NB4 (cell line): Measurements from ENCODE around the gene PCCA.

ENCODE experiments used
- POLR2A ChIP-seq: IDR thresholded peaks from 2 replicates; pipeline ENCODE4 v1.6.1; 2011; ENCODE audit warnings: mild to moderate bottlenecking; ENCODE audit not compliant: insufficient read length; ENCODE audit errors: extremely low read depth
- TF ChIP-seq, protein P1 (sequence below): IDR thresholded peaks from one replicate; pipeline ENCODE4 v1.5.1; 2012; ENCODE audit warnings: low read depth, low read length
- TF ChIP-seq, protein P2 (sequence below): IDR thresholded peaks from 2 replicates; pipeline ENCODE4 v1.6.1; 2011; ENCODE audit warnings: low read depth, low read length

DNA sequence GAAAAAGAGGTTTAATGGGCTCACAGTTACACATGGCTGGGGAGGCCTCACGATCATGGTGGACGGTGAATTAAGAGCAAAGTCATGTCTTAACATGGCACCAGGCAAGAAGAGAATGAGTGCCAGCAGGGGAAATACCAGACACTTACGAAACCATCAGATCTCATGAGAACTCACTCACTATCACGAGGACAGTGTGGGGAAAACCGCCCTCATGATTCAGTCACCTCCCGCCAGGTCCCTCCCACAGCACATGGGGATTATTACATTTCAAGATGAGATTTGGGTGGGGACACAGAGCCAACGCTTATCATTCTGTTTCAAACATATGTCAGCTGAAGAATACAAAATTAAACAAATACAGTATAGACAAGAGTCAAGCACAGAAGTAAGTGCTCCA lies 165.1 kb downstream of the PCCA start:
- TF ChIP-seq, protein P1, sequence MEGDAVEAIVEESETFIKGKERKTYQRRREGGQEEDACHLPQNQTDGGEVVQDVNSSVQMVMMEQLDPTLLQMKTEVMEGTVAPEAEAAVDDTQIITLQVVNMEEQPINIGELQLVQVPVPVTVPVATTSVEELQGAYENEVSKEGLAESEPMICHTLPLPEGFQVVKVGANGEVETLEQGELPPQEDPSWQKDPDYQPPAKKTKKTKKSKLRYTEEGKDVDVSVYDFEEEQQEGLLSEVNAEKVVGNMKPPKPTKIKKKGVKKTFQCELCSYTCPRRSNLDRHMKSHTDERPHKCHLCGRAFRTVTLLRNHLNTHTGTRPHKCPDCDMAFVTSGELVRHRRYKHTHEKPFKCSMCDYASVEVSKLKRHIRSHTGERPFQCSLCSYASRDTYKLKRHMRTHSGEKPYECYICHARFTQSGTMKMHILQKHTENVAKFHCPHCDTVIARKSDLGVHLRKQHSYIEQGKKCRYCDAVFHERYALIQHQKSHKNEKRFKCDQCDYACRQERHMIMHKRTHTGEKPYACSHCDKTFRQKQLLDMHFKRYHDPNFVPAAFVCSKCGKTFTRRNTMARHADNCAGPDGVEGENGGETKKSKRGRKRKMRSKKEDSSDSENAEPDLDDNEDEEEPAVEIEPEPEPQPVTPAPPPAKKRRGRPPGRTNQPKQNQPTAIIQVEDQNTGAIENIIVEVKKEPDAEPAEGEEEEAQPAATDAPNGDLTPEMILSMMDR = no peak
- TF ChIP-seq, protein P2, sequence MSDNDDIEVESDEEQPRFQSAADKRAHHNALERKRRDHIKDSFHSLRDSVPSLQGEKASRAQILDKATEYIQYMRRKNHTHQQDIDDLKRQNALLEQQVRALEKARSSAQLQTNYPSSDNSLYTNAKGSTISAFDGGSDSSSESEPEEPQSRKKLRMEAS = no peak
- no peak for TF ChIP-seq POLR2A
